D721Med (cell line): Measurements from ENCODE around the gene FOXS1.

Experiments used
- DNase-seq: peaks from one replicate; pipeline ENCODE4 v3.0.0; 2011; ENCODE audit warnings: low spot score; ENCODE audit not compliant: insufficient read length
- FAIRE-seq: peaks from 2 replicates; lab custom pipeline; 2011; peaks lifted over from hg19 to GRCh38; lab: Jason Lieb, UNC
- CTCF ChIP-seq: IDR thresholded peaks from 2 replicates; pipeline ENCODE4 v1.5.1; 2012; ENCODE audit warnings: mild to moderate bottlenecking, control low read depth; ENCODE audit not compliant: insufficient read depth; ENCODE audit errors: missing control alignments

FOXS1 gene

GRCh38 chr20:31866221-31866620, 20.8 kb upstream of the FOXS1 start:
- DNase-seq (no peak), FAIRE-seq (no peak)
- no peak for TF ChIP-seq CTCF

- DNase-seq (no peak), FAIRE-seq (no peak)
- no peak for TF ChIP-seq CTCF
Measured at GRCh38 chr20:31864521-31865400, 19.4 kb upstream of the FOXS1 start.

- no peak for FAIRE-seq
Measured at GRCh38 chr20:31863296-31864085, 18.1 kb upstream of the FOXS1 start.

GRCh38 chr20:31862506-31862905, 17.1 kb upstream of the FOXS1 start:
- no peak for TF ChIP-seq CTCF
- FAIRE-seq (no peak), DNase-seq (no peak)

More at GRCh38 chr20:31863296-31864085, 18.1 kb upstream of the FOXS1 start:
- no peak for DNase-seq
- no peak for TF ChIP-seq CTCF

GRCh38 chr20:31862157-31862470, 16.7 kb upstream of the FOXS1 start:
- FAIRE-seq, result no peak
- peak; percentile 86 for DNase-seq
- TF ChIP-seq CTCF, result no peak

- FAIRE-seq (no peak), DNase-seq (peak; percentile 97)
- TF ChIP-seq CTCF, result no peak
Measured at GRCh38 chr20:31861385-31862156, 16.2 kb upstream of the FOXS1 start.
